GM12865 (cell line): ENCODE measurements around the gene CACNB2.
A peak's percentile ranks its signal among the peaks of the same experiment; 100 is the strongest.
"Not testable (repeated sequence)": the region's sequence is repeated elsewhere in the genome, so short reads cannot be mapped to it uniquely, and the experiment has no call there.

Source experiments
- DNase-seq: peaks from one replicate; pipeline ENCODE4 v3.0.0; 2010; ENCODE audit warnings: low read depth
- H3K4me3 ChIP-seq: 2 replicates; pipeline ENCODE4 v1.5.1; 2011; ENCODE audit warnings: mild to moderate bottlenecking, low read depth, low read length, control low read depth
- CTCF ChIP-seq: IDR thresholded peaks from 2 replicates; pipeline ENCODE4 v1.5.1; 2011; ENCODE audit warnings: low read length, control low read depth, low read depth, inconsistent platforms; ENCODE audit not compliant: insufficient read depth; ENCODE audit errors: missing control alignments

The CACNB2 gene

DNA sequence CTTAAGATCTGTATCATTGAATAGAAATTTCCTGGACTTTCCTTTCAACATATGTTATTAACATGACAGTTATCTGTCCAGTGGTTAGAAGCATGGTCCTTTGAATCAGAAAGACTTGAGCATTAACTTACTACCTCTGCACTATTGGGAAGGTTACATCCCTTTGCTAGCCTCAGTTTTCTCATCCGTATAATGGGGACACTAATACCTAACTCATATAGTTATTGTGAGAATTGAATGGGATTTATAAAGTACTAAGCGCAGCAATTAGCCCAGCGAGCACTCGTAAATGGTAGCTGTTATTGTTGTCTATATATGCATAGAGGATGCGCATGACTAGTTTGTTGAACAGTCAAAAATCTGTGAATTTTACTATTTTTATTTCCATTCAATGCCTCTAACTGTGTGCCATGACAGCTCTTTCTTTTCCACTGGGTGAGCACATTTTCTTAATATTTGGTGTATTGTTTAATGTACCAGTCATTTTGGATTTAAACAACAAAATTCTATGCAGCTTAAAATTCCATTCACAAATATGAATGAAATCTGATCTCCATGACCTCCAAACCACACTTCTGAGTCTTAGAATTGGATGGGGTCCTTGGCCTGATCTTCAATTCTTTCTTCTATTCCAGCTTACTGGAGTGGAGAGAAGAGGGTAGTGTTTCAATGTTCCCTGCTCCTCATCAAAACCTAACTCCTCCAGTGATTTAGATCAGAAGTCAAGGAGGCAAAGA is 65.0 kb downstream of the CACNB2 start:
- DNase-seq = no peak
- no peak overlapping the region for H3K4me3 ChIP-seq
- no peak for TF ChIP-seq CTCF

GRCh38 chr10:18208186-18208585 is 68.0 kb downstream of the CACNB2 start:
- DNase-seq, H3K4me3 ChIP-seq: not testable (repeated sequence)

DNA sequence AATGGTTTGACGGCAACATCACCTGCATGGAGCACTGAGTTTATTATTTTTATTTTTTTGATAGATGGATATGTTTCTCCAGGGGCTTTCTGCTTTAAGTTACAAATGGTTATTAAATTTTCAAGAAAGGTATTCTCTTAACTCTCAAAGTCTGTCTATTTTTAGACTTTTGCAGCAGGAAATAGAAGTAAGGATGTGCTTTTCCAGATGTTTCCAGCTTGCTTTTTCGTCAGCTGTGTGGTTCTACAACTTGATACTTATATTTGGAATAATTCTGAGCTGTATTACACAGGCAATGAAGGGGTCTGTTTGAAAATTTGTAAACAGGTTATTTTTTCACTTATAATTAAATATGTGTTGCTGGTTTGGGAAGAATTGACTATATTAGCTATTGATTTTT is 69.0 kb downstream of the CACNB2 start:
- no peak for DNase-seq
- no peak for TF ChIP-seq CTCF
- no peak overlapping the region for H3K4me3 ChIP-seq

- DNase-seq = no peak
- TF ChIP-seq CTCF = no peak
- H3K4me3 ChIP-seq = no peak overlapping the region
Measured at GRCh38 chr10:18210711-18211110, 70.5 kb downstream of the CACNB2 start.

- TF ChIP-seq CTCF = no peak
- DNase-seq = no peak
- H3K4me3 ChIP-seq = no peak overlapping the region
Measured at GRCh38 chr10:18211862-18212261, 71.6 kb downstream of the CACNB2 start.

DNA sequence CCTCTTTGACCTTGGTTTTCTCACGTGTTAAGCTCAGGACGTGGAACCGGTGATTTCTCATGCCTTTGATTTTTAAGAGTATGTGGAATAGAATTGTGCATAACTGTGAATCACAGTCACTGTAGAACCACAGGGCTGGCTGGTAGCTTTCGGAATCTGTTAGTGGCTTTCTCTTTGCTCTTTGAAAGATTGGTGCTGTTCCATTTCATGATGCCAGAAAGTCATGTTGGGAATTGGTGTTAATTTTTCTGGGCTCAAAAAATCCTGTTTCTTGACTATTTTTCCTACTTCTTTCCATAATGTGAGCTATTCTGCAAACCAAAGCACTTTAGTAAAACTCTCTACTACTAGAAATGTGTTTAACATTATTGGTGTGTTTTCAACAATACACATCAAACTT is 73.0 kb downstream of the CACNB2 start:
- no peak overlapping the region for H3K4me3 ChIP-seq
- no peak for DNase-seq
- TF ChIP-seq CTCF = no peak

DNA sequence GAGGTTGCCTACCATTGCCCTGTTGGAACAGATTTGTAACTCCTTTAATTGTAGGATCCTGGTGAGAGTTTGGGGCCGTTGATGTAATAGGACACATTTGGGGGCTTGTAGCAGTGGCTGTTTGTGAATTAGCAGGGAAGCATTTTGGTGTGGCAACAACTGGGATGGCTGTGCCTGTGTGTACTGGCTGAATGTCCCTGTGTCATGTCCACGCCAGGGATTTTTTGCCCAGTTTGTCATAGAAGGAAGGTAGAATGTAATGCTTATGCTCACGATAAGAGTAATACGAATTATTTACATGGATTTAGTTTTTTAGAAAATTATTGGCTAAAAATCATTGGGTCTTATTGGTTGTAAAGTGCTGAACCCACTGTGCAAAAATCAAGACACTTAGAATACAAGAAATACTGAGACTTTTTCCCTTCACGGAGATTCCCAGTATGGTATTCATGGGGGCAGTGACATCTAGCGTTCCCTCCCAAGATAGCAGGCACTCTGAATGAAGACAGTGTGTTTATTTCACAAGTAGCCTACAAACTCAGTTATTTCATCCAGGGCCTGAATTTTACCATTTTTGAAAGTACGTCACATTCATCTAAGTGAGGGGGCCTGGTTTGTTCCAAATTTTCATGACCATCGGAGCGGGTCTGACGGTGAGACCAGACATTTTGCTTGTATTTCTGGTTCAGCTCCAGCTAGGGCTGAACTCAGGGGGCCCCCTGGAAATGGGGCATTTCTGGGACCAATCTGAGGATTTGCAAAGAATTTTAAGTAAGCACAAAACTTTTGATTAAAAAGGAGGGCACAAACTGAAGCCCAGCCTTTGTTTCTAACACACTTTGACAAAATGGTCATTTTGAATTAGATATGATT is 74.7 kb downstream of the CACNB2 start:
- peak; percentile 40 for DNase-seq
- no peak overlapping the region for H3K4me3 ChIP-seq
- TF ChIP-seq CTCF = peak; percentile 72
